DMS114 treated with DMSO at 0.1 percent for 48 hours (cell line): ENCODE data around the gene ZER1.
"Not testable (repeated sequence)": the region's sequence is repeated elsewhere in the genome, so short reads cannot be mapped to it uniquely, and the experiment has no call there.

Source experiments
- DNase-seq: peaks from one replicate; lab custom pipeline; 2025; ENCODE audit not compliant: unreplicated experiment; lab: John Stamatoyannopoulos, UW

The ZER1 gene

DNA sequence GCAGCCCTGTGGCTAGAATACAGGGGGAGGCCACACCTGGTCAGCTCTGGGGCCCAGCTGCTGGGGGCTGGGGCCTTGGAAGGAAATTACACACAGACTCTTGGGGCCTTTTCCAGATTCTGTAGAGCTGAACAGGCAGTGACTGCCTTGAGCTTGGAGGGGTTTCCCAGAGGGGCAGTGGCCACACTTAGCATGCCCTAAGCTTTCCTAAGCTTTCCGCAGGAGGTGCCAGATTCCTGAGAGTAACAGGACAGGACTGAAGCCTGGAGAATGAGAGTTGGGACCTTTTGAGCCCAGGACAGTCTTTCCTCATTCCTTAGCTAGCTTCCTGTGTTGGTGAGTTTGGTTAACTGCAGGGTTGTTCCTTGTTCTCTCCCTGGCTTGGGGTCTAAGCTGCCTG is 16.7 kb upstream of the ZER1 start:
- no peak for DNase-seq

DNA sequence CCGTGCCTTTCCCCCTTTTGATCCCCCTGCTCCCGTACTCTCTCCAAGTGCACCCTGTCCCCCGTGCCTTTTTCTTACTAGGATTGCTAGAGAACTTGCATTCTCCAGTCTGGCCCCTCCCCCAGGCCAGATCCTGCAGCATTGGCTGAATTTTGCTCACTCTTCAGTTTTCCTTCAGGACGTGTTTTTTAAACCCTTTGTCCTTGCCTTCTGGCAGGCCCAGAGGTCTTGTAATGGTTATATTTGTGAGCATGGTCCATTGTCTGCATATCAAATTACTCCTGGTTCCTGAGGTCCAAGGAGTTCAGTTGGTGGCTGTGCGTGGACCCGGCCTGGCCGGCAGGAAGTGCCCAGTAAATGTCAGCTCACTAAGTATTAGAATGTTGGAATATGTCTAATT is 15.9 kb upstream of the ZER1 start:
- no peak for DNase-seq

DNA sequence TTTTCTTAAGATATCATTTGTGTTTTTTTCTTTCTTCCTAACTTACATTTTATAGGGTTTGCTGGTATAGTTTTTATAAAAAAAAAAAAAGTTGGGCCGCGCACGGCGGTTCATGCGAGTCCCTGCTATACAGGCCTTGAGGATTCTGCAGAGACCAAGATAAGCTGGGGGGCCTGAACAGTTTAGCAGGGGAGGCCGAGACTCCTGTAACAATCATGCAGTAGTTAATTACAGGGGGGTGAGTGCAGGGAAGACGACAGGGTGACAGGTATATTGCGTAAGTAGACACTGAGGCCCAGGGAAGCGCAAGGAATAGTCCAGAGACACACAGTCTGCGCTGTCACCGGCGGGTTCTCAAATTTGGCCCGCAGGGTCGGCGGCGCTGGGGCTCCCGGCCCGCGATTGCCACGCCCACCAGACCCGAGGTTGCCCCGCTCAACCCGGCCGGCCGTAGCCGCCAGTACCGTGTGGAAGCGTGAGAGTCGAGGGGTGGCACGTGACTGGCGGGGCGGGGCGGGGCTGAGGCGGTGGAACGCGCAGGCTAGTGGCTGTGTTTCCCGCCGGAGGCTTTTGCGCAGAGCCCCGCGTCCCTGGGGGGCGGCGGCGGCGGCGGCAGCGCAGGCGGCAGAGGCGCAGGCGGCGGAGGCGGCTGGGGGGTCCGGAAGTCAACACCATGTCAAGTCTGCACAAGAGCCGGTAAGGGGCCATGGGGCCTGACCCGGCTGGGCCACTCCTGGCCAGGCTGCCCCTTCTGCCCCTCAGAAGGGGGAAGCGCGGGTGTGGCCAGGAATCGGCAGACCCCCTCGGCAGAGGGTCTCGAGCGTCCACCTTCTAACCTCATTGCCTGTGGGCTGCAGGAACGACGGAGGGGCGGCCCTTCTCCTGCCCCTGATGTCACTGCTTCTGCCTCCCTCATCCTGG is 15.2 kb upstream of the ZER1 start, which contains the start of gene TBC1D13:
Gene TBC1D13 (plus strand): TSS at position 573 of the 921 bp plus-strand sequence. CDS start 101 bp downstream, at position 674.
- DNase-seq: peak; percentile 76

DNA sequence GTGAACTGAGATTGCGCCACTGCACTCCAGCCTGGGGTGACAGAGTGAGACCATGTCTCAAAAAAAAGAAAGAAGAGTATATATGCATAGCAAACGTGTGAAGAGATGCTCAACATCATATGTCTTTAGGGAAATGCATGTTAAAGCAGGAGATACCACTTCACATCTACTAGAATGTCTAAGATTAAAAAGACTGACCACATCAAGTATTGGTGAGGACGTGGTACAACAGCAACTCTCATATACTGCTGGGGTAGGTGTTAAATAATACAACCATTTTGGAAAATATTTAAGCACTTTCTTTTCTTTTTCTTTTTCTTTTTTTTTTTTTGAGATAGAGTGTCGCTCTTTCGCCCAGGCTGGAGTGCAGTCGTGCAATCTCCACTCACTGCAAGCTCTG is 13.7 kb upstream of the ZER1 start:
- no peak for DNase-seq

DNA sequence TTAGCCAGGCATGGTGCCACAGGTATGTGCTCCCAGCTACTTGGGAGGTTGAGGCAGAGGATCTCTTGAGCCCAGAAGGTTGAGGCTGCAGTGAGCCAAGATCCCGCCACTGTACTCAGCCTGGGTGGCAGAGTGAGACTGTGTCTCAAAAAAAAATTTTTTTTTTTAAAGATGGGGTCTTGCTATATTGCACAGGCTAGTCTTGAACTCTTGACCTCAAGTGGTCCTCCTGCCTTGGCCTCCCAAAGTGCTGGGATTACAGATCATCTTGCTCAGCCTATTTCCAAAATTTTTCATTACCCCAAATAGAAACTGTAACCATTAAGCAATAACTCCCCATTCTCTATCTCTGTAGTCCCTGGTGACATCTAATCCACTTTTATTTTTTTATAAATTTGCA is 10.9 kb upstream of the ZER1 start:
- DNase-seq: no peak

DNA sequence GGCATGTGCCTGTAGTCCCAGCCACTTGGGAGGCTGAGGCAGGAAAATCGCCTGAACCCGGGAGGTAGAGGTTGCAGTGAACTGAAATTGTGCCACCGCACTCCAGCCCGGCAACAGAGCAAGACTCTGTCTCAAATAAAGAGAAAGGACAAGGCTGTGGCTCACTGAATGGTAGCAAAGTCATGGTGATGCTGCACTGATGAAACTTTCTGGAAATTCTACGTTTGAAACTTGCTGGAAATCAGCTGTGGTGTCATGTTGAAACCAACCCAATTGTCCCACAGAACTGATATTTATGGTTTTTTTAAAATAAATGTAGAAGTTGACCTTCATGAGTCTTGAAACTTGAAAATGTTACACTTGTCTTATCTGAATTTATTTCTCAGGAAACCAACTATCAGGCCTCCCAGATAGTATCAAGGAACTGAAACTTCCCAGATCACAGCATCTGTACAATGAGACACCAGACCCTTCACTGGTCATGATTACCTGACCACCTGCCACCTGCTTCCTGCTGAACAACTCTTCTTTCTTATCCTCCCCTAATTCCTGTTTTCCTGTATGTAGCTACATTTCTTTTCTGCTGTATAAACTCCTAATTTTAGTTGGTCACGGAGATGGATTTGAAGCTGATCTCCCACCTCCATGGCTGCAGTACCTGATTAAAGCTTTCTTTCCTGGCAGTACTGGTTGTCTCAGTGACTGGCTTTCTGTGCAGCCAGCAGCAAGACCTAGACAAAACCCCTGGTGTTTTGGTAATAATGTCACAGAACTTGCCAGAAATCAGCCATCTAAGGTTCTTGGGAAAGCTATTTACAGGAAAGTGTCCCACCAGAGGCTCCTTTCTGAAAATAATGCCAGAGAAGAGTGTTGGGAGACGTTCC is 9.7 kb upstream of the ZER1 start:
- no peak for DNase-seq

DNA sequence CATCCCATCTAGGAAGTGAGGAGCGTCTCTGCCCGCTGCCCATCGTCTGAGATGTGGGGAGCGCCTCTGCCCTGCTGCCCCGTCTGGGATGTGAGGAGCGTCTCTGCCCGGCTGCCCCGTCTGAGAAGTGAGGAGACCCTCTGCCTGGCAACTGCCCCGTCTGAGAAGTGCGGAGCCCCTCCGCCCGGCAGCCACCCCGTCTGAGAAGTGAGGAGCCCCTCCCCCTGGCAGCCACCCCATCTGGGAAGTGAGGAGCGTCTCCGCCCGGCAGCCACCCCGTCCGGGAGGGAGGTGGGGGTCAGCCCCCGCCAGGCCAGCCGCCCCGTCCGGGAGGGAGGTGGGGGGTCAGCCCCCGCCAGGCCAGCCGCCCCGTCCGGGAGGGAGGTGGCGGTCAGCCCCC is 8.4 kb upstream of the ZER1 start:
- DNase-seq: not testable (repeated sequence)

DNA sequence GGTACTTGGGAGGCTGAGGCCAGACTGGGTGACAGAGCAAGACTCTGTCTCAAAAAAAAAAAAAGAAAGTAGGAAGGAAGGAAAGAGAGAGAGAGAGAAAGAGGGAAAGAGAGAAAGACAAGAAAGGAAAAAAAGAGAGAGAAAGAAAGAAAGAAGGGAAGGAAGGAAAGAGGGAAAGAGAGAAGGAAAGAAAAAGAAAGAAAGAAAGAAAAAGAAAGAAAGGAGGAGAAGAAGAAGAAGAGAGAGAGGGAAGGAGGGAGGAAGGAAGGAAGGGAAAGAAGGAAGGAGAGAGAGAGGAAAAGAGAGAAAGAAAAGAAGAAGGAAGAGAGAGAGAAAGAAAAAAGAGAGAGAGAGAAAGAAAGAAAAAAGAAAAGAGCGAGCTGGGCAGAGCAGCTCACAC is 3.1 kb upstream of the ZER1 start:
- DNase-seq: no peak

DNA sequence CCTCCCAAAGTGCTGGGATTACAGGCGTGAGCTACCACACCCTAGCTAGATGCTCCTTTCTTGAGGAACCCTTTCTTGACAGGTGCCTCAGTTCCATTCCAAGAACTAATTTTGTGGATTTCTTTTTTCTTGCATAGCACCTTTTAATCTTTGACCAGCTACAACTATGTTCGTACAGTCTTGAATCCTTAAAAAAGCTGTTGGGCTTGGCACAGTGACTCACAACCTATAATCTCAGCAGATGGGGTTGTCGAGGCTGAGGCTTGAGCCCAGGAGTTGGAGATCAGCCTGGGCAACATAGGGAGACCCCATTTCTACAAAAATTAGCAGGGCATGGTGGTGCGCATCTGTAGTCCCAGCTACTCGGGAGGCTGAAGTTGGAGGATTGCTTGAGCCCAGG is 1.3 kb upstream of the ZER1 start:
- DNase-seq: no peak

DNA sequence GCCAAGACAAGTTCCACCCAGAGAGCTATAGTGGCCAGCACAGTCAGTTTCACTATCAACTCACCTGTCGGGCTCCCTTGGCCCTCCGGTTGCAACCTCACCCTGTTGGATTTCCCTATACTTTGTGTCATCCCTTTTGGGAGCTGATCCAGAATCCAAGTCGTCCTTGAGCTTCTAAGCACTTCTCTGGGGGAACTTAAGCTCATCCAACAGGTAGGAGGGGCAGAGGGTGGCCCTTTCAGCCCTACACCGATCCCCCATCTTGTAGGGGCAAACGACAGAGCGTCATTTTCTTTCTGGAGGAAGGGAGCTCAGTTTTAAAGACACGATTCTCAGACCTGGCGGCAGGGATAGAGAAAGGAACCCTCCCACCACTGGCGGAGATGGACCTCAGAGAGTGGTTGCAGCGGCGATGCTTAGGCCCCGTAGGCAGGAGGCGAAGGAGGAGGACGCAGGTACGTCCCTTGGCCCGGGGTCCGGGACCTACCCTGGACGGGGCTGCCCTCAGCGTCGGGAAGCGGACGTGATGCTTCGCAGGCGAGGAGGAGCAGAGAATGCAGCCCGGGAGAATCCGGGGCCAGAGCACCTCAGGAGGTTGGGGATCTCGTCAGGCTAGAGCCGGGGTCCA is 519 bp downstream of the ZER1 start:
- no peak for DNase-seq

DNA sequence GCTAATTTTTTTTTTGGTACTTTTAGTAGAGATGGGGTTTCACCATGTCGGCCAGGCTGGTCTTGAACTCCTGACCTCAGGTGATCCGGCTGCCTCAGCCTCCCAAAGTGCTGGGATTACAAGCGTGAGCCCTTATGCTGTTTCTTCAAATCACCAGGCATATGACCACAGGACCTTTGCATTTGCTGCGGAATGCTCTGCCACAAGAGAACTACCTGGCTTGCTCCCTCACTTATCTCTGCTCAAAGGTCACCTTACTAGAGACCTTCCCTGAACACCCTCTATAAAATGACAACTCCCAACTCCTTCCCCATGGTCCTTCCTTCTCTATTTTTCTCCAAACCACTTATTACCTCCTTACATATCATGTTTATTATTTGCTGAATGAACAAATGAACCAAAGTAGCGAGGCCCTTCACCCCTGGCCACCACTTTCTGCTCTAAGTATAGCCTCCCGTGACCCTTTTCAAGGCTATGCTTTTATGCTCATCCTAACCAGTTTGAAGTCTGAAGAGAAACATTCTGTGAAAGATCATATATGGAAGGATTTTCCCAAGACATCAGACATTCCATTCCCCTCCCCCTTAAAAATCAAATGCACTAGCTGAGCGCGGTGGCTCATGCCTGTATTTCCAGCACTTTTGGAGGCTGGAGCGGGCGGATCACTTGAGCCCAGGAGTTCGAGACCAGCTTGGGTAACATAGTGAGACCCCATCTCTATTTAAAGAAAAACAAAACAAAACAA is 1.3 kb downstream of the ZER1 start:
- DNase-seq: no peak

DNA sequence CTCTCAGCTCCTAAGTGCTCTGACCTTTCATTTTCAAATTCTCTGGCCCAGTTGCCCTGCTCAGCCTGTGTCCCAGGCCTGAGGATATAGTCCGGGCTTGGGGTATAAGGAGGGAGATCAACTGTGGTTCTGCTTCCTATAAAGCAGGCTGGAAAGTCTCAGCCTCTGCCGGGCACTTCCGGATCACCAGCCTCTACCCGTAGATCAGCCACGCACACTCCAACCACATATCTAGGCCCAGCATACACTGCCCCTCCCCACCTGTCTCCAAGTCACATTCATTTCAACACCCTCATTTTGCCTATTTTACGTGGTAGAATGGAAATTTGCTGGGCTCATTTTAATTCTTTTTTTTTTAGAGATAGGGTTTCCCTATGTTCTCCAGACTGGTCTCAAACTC is 3.1 kb downstream of the ZER1 start:
- no peak for DNase-seq

DNA sequence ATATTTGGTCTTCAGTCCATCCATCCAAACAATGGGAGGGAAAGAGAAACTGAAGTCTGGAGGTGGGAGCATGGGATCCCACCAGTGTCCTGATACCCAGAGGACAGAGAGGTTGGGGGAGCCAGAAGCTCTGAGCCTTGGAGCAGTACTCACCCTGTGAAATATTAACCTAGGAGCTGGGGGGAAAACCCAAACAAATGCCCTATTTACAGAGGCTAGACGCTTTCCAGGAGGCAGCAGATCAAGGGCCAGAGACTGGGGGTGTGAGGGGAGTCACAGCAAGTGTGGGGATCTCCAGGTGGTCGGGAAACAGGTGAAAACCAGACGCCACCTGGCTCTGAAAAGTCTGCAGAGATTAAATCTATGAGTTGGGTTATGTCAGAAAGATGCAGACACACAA is 6.2 kb downstream of the ZER1 start:
- no peak for DNase-seq

DNA sequence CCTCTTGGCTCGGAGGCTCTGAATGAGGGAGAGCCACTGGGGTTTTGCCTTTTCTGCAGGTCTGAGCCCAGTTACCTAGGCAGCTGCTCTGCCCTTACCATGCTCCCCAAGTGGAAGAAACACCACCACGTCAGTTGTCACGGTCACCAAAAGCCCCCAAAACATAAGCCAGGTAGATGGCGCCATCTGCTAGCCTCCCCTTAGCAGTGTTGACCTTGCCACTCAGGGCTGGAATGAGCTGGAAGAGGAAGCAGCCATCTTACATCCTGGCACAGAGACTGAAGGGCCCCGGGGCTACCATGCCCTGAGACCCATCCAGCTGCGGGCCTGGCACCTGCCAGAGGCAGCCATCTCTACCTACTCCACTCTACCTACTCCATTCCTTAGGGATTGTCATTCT is 7.4 kb downstream of the ZER1 start:
- no peak for DNase-seq

DNA sequence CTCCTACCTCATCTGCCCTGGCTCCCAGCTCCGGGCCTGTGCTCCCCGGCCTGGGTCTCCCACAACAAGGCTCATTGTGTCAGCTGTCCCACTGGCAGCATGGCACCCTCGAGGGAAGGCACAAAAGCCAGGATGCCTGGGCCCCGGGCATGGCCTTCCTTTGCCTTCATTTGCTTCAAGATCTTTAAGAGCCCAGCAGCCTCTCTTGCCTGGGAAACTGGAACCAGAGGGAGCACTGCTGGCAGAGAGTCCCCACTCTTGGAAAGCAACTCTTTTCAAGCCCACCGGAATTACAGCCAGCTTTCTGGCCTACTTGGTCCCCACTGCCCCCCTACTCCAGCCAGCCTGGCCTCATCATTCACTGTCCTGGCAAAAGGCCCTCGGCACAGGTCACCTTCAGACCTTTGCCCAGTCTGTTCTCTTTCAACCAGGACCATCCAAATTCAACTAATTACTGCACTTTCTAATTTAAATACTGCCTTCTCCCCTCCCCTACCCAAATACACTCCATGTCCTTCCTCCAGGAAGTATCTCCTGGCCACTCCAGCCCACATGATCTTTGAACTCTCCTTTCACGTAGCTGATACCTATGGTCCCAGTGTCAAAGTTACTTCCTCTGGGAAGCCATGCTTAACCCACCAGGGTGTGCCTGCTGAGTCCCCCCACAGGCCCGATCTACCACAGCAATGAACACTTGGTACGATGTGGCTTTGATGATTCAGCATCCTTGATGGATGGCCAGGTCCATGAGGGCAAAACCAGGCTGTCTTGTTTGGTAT is 8.9 kb downstream of the ZER1 start:
- DNase-seq: no peak

DNA sequence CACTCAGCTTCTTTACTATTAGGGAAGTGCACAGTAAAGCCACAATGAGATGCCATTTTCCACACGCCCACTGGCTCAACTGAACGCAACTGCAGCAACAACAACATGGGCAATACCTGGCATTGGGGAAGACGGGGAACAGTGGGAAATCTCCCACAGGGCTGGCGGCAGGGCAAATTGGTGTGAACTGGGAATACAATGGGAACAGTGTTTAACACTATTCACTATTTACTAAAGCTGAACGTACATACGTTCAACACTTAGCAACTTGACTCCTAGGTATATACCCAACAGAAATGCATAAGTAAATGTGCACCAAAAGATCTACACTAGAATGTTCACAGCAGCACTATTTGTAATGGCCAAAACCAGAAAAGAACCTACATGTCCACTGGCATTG is 14.1 kb downstream of the ZER1 start:
- no peak for DNase-seq

DNA sequence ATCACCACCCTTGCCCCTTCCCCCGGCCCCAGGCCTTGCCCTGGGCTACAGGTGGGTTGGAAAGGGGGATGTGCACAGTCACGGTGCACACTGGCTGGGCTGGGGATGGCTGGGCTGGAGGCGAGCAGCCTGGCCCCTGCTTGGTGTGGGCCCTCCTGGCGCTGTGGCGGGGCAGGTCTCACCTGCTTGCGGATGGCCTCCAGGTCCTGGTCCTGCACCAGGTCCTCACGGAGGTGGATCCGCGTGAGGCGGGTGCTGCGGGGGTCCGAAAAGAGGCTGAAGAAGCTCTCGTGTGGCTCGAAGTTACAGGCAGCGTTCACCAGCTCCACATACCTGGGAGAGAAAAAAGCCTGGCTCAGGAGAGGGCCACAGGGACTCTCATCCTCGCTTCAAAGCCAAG is 18.1 kb downstream of the ZER1 start:
- no peak for DNase-seq

DNA sequence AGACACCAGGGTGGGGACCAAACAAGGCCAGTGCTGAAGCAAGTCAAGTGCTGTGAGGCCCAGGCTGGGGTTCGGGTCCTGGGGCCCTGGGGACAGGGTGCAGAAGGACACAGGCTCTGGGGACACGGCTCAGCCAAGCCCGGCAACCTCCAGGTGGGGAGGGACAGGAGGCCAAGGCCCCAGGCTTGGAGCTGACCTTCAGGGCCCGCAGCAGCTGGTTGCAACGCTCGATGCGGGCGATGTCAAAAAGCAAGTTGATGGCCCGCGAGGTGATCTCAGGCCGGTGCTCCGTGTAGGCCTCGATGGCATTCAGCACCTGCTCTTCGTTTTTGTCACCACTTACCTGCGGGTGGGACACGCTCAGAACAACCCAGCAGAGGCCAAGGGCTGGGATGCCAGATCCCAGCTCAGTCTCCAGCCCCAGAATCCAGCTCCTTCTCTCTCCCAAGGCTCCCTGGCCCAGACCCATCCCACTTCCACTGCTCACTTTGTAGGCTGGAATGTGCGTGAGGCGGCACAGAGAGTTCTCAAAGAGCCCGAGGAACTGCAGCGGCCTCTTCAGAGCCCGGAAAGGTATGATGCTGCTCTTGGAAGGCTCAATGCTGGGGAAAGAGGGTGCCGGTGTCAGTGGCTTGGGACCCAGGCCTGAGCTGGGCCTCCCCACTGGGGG is 20.7 kb downstream of the ZER1 start:
- no peak for DNase-seq

DNA sequence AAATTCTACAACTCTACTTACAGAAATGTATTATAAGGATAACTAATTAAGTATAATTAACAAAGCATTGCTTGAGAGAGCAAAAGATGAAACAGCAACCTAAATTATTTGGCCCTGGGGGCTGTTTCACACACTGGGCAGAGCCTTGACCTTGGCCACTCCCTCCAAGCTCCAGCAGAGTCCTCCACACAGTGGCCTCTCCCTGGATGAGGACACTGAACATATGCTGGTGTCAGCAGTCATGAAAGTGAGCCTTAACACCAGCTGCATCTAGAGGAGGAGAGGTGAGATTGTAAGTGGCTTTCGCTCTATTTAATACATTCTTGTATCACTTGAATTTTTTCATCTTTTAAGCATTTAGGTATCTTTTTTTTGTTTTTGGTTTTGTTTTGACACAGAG is 24.5 kb downstream of the ZER1 start:
- DNase-seq: no peak

DNA sequence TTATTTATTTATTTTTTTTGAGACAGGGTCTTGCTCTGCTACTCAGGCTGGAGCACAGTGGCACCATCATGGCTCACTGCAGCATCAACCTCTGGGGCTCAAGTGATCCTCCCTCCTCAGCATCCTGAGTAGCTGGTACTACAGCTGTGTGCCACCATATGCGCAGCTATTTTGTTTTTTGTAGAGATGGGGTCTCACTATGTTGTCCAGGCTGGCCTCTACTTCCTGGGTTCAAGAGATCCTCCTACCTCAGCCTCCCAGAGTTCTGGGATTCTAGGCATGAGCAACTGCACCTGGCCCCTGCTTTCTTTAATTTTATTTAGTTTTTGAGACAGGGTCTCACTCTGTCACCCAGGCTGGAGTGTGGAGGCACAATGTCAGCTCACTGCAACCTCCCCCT is 28.3 kb downstream of the ZER1 start:
- no peak for DNase-seq
